ENCODE results near the gene CBX1.

The CBX1 gene

GRCh38 chr17:48025904-48026501 lies 75.3 kb downstream of the CBX1 start:
- DNase-seq (ENCODE audit: low spot score), result peak; percentile 43

- peak; percentile 97 for DNase-seq (ENCODE audit: low spot score)
These were observed 76.0 kb downstream of the CBX1 start for GRCh38 chr17:48025040-48025903.

GRCh38 chr17:48024149-48025039 lies 76.9 kb downstream of the CBX1 start:
- DNase-seq (ENCODE audit: low spot score), result peak; percentile 60

GRCh38 chr17:48023400-48024148 lies 77.7 kb downstream of the CBX1 start:
- DNase-seq (ENCODE audit: low spot score), result peak; percentile 84

GRCh38 chr17:48022901-48023300 lies 78.4 kb downstream of the CBX1 start:
- DNase-seq (ENCODE audit: low spot score), result no peak

GRCh38 chr17:48021934-48022333 lies 79.3 kb downstream of the CBX1 start:
- no peak for DNase-seq (ENCODE audit: low spot score)

Measured in kidney tubule cell (primary cell).